Bronchial epithelial cell (primary cell): ENCODE data around the gene DTNB. TPM values are rescaled to one million over a fixed set of nuclear protein-coding genes. Genes with fewer than 3 reads are reported as not detected.

Experiments used
- DNase-seq: peaks from one replicate; pipeline ENCODE4 v3.0.0-alpha.2; 2010; ENCODE audit warnings: low read depth
- FAIRE-seq: peaks from 2 replicates; lab custom pipeline; 2011; peaks lifted over from hg19 to GRCh38; lab: Jason Lieb, UNC
- H3K27me3 ChIP-seq: 2 replicates; pipeline ENCODE4 v1.5.1; 2011; ENCODE audit warnings: low read length; ENCODE audit not compliant: control insufficient read depth, insufficient read depth
- H3K36me3 ChIP-seq: 2 replicates; pipeline ENCODE4 v1.5.1; 2011; ENCODE audit warnings: low read length; ENCODE audit not compliant: control insufficient read depth, insufficient read depth
- H3K4me3 ChIP-seq: 2 replicates; pipeline ENCODE4 v1.5.1; 2011; ENCODE audit warnings: mild to moderate bottlenecking, low read depth, low read length, control low read depth
- CTCF ChIP-seq: IDR thresholded peaks from 2 replicates; pipeline ENCODE4 v1.5.1; 2011; ENCODE audit warnings: mild to moderate bottlenecking, moderate library complexity, low read length, control low read depth, inconsistent platforms; ENCODE audit not compliant: insufficient read depth, severe bottlenecking
- total RNA-seq: library from RNA; depleted of rRNA; stranded (reverse); fragments of >200 nt; gene quantifications from 2 replicates; pipeline ENCODE4 v1.2.1, GENCODE V29; 2014

The DTNB gene
- total RNA-seq, 1 donor from 2014 or later, result 8.4 TPM

GRCh38 chr2:25692143-25692542 lies 18.8 kb upstream of the DTNB start:
- Histone ChIP-seq H3K27me3 (no peaks in the 10 kb centered on the region), H3K36me3 (no peaks in the 10 kb centered on the region), H3K4me3 (no peak overlapping the region)
- no peak for TF ChIP-seq CTCF
- DNase-seq, result no peak
- FAIRE-seq, result no peak

- no peak for TF ChIP-seq CTCF
- DNase-seq (no peak), FAIRE-seq (no peak)
- Histone ChIP-seq H3K27me3 (no peaks in the 10 kb centered on the region), H3K36me3 (no peaks in the 10 kb centered on the region), H3K4me3 (no peak overlapping the region)
These were observed 16.7 kb upstream of the DTNB start for GRCh38 chr2:25690058-25690457.

- FAIRE-seq (no peak), DNase-seq (no peak)
- Histone ChIP-seq H3K36me3 (no peaks in the 10 kb centered on the region), H3K4me3 (no peak overlapping the region), H3K27me3 (no peaks in the 10 kb centered on the region)
- no peak for TF ChIP-seq CTCF
These were observed 14.9 kb upstream of the DTNB start for GRCh38 chr2:25688236-25688635.

GRCh38 chr2:25685741-25686140 lies 12.4 kb upstream of the DTNB start:
- no peak for FAIRE-seq
- H3K27me3 ChIP-seq, result no peaks in the 10 kb centered on the region
- TF ChIP-seq CTCF, result no peak

GRCh38 chr2:25684577-25685473 lies 11.4 kb upstream of the DTNB start:
- H3K4me3 ChIP-seq, result no peak overlapping the region
- FAIRE-seq (no peak), DNase-seq (no peak)
- H3K27me3 ChIP-seq, result no peaks in the 10 kb centered on the region
- no peak for TF ChIP-seq CTCF
- H3K36me3 ChIP-seq, result no peaks in the 10 kb centered on the region

More at GRCh38 chr2:25685741-25686140, 12.4 kb upstream of the DTNB start:
- Histone ChIP-seq H3K4me3 (no peak overlapping the region), H3K36me3 (no peaks in the 10 kb centered on the region)
- DNase-seq, result no peak
